ENCODE data around the gene NTM.

Gene NTM

GRCh38 chr11:131954146-131954545, 583.7 kb downstream of the NTM start:
- no peak for TF ChIP-seq CTCF (IDR thresholded peaks at IDR 0.05; ENCODE audit: low read depth, low read length)
- DNase-seq (ENCODE audit: low read depth in 2 of 2): no peak
- no peak overlapping the region for H3K4me3 ChIP-seq (replicated peaks in 1 of 2; ENCODE audit: low read depth in 2 of 2, low read length in 2 of 2)

GRCh38 chr11:131955904-131956303, 585.5 kb downstream of the NTM start:
- DNase-seq (ENCODE audit: low read depth in 2 of 2): no peak
- no peak overlapping the region for H3K4me3 ChIP-seq (replicated peaks in 1 of 2; ENCODE audit: low read depth in 2 of 2, low read length in 2 of 2)
- TF ChIP-seq CTCF (IDR thresholded peaks at IDR 0.05; ENCODE audit: low read depth, low read length): no peak

- TF ChIP-seq CTCF (IDR thresholded peaks at IDR 0.05; ENCODE audit: low read depth, low read length): no peak
- DNase-seq (ENCODE audit: low read depth in 2 of 2): no peak
- no peak overlapping the region for H3K4me3 ChIP-seq (replicated peaks in 1 of 2; ENCODE audit: low read depth in 2 of 2, low read length in 2 of 2)
These were observed 586.8 kb downstream of the NTM start for GRCh38 chr11:131957201-131957600.

- H3K4me3 ChIP-seq (replicated peaks in 1 of 2; ENCODE audit: low read depth in 2 of 2, low read length in 2 of 2): no peak overlapping the region
- DNase-seq (ENCODE audit: low read depth in 2 of 2): no peak
- no peak for TF ChIP-seq CTCF (IDR thresholded peaks at IDR 0.05; ENCODE audit: low read depth, low read length)
These were observed 587.5 kb downstream of the NTM start for GRCh38 chr11:131957875-131958274.

- no peak overlapping the region for H3K4me3 ChIP-seq (replicated peaks in 1 of 2; ENCODE audit: low read depth in 2 of 2, low read length in 2 of 2)
- TF ChIP-seq CTCF (IDR thresholded peaks at IDR 0.05; ENCODE audit: low read depth, low read length): no peak
- DNase-seq (ENCODE audit: low read depth in 2 of 2): no peak
These were observed 592.4 kb downstream of the NTM start for GRCh38 chr11:131962818-131963217.

GRCh38 chr11:131964698-131965483, 594.5 kb downstream of the NTM start:
- DNase-seq (ENCODE audit: low read depth in 2 of 2): no peak
- no peak for TF ChIP-seq CTCF (IDR thresholded peaks at IDR 0.05; ENCODE audit: low read depth, low read length)
- no peak overlapping the region for H3K4me3 ChIP-seq (replicated peaks in 1 of 2; ENCODE audit: low read depth in 2 of 2, low read length in 2 of 2)

- TF ChIP-seq CTCF (IDR thresholded peaks at IDR 0.05; ENCODE audit: low read depth, low read length): no peak
- DNase-seq (ENCODE audit: low read depth in 2 of 2): no peak
- no peak overlapping the region for H3K4me3 ChIP-seq (replicated peaks in 1 of 2; ENCODE audit: low read depth in 2 of 2, low read length in 2 of 2)
These were observed 595.1 kb downstream of the NTM start for GRCh38 chr11:131965504-131965903.
